GM18498 (cell line): Measurements from ENCODE around the gene TBR1.

Source experiments
- ATAC-seq: cut with Tn5 transposase; IDR thresholded peaks from one replicate; pipeline ENCODE4 v1.9.1; 2021; ENCODE audit warnings: mild to moderate bottlenecking, moderate library complexity; ENCODE audit not compliant: unreplicated experiment

TBR1 gene

DNA sequence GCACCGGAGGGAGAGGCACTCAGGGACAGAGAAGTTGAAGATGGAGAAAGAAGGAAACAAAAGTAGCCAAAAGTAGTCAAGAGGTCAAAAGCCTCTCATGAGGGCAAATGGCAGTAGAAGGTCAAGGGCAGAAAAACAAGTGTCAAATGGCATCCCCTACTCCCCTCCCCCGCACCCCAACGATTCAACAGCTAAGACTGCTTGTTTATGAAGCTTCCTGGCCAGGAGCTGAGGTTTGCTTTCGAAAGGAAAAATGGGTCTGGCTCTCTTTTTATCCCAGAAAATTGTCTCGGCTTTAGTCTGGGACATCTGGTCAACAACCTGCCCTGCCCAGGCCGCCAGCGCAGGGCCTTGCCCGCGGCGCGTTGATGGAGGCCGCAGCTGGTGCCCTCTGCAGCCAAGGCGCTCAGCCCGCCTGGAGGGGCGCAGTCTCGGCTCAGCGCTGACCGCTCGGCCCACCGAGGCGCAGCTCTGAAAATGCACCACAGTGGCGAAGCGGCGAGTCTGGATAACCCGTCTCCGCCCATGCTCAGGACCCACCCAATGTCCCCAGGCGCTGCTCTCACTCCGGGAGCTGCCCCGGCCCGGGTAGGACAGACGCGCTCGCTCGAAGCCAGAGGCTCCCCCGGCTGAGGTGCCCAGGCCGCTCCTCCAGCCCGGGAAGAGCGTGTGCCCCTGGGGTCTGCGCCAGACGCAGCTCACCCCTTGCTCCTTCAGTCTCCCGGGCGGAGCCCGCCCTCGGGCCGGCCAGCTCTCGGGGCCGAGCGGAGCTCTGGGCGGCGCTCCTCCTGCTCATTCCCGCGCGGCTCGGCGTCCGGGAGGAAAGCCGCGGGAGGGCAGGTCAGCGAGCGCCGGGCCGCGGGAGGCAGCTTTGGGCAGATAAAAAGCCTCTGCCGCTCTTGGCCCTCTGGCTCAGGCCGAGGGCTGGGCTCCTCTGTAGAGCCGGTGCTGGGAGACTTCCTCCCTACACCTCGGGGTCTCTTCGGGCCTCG is 1.8 kb upstream of the TBR1 start:
- peak; percentile 45 for ATAC-seq

DNA sequence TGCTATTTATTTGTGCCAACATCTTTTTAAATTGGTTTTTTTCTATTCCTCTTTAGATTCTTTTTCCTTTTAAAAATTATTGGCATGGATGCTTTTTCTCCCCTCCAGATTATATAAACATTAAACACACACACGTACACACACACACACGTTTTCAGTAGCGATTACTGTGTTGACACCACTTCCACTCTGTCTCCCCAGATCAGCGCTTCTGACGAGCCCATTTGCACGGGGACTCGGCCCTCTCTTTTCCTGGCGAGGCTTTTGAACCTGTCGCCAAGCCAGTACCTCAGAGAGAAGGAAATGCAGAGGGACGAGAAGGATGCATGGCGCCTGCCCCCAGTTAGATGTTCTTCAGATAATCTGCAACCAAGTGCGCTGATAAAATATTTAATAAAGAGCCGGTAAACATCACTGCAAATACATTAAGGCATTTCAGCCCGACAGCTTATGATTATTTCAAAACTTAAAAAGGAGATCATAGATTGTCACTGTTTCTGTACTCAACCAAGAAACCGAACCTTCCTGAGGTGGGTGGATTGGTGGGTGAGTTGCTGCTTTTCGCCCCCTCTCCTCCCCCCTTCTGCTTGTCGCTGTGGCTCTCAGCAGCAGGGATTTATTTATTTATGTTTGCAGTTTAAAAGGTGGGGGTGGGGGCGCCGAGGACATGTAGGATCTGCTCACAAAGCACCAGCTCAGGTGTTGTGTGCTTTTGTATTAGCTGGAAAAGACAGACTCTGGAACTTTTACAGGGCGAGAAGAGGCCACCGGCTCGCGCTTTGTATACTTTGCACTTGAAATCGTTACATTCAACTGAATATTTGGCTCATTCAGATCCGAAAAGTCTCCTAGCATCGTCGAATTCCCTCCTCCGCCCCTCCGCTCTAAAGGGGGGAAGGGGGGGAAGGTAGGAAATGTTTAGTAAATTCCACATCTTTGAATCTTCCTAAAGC is 787 bp upstream of the TBR1 start:
- ATAC-seq: peak; percentile 28

DNA sequence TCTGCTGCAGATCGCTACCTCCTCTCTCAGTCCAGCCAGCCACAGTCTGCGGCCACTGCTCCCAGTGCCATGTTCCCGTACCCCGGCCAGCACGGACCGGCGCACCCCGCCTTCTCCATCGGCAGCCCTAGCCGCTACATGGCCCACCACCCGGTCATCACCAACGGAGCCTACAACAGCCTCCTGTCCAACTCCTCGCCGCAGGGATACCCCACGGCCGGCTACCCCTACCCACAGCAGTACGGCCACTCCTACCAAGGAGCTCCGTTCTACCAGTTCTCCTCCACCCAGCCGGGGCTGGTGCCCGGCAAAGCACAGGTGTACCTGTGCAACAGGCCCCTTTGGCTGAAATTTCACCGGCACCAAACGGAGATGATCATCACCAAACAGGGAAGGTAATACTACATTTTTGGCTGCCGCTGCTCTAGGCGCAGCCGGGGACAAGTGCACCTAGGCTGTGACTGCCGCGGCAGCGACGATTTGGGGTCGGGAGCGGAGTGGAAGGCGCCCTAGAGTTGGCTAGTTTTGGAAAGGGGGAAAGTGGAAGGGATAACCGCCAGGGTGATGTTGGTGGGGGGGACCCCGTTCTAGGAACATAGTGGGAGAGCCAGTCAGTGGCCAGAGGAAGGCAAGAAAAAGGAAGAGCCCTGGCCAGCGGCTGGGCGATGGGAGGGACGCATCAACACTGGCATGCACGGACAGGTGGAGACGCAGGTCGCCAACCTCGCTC is 776 bp downstream of the TBR1 start:
- no peak for ATAC-seq

DNA sequence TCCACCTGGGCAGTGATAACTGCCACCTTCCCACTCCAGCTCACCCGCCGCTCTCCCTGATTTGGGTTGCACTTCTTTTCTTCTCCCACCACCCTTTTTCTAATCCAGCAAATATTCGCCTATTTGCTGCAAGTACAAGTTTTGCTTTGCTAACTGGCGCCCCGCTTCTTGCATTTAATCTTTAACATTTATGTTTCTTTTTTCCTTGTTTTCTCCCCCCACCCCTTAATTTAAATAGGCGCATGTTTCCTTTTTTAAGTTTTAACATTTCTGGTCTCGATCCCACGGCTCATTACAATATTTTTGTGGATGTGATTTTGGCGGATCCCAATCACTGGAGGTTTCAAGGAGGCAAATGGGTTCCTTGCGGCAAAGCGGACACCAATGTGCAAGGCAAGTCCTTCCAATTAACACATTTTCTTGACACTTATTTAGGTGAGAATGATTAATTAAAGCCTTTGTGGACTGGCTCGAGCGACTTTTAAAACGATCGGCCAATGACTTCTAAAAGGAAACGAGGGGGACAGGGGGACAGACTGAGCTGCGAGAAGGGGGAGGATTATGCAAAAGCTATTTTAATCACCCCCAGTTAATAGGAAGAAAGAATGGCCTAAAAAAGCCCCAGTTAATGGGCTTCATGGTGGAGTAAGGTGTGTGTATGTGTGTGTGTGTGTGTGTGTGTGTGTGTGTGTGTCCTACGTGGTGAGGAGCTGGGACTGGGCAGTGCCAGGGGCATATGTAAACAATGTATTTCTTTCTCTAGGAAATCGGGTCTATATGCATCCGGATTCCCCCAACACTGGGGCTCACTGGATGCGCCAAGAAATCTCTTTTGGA is 1.6 kb downstream of the TBR1 start:
- no peak for ATAC-seq

DNA sequence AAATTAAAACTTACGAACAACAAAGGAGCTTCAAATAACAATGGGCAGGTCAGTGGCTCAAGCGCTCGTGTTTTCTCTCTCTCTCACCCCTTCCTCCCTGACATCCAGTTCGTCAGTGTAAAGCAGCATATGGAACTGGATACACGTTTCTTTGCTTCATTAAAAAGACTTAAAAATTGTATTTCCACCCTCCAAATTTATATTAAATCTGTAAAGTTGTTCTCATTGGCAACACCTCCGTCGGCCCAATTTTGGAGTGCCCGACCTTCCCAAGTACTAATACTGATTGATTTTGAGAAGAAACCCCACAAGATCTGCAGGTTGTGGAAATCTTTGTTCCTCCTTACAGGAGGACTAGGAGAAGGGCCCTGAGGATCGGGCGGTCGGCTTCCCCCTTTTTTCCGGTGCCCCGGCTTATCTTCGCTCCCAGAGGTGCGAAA is 2.2 kb downstream of the TBR1 start:
- no peak for ATAC-seq

DNA sequence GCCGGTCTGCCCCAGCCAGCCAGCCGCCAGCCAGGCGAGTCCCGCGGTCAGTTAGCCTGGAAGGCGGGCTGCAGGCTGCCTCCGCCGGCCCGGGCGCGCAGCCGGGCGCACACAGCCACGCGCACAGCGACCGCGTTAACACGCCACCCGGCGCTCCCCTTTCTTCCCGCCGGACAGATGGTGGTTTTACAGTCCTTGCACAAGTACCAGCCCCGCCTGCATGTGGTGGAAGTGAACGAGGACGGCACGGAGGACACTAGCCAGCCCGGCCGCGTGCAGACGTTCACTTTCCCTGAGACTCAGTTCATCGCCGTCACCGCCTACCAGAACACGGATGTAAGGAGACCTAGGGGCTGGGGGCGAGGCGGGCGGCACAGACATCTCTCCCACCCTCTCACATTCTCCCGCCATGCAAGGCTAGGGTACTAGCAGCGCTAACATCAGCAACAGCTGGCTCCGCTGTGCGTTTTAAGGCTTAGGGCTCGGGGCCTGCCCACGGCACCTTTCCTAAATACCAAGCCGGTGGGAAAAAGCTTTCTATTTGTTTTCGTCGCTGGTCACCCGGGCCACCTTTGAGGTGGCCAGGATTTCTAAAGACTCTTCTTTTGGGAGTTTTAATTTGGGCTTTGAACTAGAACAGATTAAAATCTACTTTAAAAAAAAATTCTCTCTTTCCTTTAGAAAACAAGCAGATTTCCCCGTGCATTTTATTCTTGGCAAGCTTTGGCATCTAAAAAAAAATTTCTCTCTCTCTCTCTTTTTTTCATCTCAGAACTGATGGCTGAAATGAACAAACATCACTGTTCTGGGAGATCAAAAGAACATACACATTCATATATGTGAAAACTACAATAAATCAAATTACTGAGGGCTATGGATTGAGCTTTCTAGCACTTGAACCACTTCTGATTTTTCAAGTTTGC is 2.9 kb downstream of the TBR1 start:
- no peak for ATAC-seq

DNA sequence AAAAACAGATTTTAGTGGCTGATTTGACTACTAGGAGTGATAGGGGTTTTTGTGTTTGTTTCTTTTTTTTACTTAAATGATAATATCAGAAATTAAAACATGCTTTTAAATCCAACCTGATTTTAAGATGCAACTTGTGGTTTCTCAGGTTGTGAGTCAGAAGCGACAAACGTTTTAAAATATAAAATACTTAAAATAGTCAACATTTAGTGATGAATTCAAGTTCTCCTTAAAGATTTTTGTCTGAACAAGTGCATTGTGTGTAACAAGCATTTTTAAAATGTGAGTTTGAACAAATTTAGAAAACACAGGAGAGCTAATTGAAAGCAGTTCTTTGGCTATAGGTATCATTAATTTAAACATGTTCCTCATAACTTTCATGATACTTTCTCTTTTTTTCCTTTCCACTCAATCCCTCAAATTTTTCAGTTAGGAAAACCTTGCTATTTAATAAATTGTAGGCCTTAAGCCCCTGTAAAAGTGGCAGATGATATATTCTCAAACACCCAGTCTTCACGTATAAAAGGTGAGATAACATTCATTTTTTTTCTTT is 3.6 kb downstream of the TBR1 start:
- ATAC-seq: no peak

DNA sequence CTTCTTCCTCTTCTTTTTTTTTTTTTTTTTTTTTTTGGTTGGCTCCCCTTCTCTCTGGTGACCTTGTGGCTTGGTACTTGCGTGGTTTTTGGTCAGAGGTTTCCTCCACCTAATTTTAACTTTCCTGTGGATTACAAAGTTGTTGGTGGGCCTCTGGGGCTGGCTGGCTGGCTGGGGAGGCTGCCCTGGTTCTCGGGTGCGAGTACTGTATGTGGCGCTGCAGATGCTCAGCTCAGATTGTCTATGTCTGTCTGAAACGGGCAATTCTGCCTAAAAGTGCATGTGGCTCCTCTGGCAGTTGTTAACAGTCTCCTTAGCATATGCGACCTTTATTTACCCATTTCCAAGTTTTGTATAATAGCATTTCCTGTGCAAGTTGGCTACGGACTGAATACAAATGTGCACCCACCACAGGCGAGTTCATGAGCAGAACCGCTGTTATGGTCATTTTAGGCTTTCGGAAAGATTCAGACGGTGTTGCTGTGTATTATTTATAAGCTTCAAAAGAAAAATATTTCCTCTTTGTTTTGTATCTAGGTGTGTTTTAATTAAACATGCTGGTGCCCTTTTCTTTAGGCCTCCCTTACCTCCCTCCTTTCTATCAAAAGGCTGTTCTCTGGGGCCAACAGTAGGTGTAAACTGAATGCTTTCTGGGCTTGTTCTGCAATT is 4.4 kb downstream of the TBR1 start:
- ATAC-seq: no peak

DNA sequence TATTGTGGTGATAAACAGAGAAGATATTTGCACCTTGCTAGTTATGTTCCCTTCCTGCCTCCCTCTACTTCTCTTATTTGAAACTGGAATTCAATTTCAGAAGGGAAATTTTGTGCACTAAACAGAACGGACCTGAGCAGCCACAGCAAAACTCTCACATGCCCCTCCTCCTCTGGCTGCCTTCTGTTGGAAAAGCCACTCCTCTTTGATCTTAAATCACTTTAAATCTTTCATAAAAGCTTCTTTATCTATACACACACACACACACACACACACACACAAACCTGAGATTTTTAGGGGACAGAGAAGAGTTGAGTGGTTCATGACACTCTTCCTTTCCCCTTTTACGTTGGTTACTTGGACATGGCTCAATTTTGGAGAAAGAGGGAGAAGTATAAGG is 5.6 kb downstream of the TBR1 start:
- no peak for ATAC-seq

DNA sequence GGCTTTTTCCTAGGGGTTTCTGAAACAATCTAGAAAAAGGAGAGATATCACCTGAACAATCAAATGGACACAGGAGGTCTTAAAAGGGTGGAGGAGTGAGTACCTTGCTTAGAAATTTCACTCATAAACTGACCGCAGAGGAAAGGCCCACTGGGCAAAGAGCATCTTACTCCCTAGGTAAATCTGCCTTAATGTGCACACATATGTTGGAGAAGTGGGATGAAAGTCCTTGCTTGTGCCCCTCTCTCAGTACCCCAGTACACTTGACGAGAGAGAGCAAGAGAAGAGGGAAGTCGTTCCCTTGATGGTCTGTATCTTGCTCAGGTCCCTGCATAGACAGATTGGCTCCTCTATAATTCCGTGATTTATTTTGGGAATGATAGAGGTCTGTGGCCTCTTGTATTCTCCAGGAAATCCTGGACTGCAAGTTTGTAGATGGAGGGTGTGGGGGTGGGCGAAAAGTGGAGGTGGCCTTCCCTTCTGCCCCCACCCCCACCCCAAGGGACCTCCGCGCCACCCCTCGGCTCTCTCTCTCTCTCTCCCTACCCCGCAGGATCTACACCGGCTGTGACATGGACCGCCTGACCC is 6.8 kb downstream of the TBR1 start:
- ATAC-seq: no peak

DNA sequence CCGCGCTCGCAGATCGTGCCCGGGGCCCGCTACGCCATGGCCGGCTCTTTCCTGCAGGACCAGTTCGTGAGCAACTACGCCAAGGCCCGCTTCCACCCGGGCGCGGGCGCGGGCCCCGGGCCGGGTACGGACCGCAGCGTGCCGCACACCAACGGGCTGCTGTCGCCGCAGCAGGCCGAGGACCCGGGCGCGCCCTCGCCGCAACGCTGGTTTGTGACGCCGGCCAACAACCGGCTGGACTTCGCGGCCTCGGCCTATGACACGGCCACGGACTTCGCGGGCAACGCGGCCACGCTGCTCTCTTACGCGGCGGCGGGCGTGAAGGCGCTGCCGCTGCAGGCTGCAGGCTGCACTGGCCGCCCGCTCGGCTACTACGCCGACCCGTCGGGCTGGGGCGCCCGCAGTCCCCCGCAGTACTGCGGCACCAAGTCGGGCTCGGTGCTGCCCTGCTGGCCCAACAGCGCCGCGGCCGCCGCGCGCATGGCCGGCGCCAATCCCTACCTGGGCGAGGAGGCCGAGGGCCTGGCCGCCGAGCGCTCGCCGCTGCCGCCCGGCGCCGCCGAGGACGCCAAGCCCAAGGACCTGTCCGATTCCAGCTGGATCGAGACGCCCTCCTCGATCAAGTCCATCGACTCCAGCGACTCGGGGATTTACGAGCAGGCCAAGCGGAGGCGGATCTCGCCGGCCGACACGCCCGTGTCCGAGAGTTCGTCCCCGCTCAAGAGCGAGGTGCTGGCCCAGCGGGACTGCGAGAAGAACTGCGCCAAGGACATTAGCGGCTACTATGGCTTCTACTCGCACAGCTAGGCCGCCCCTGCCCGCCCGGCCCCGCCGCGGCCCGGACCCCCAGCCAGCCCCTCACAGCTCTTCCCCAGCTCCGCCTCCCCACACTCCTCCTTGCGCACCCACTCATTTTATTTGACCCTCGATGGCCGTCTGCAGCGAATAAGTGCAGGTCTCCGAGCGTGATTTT is 7.6 kb downstream of the TBR1 start:
- ATAC-seq: no peak

DNA sequence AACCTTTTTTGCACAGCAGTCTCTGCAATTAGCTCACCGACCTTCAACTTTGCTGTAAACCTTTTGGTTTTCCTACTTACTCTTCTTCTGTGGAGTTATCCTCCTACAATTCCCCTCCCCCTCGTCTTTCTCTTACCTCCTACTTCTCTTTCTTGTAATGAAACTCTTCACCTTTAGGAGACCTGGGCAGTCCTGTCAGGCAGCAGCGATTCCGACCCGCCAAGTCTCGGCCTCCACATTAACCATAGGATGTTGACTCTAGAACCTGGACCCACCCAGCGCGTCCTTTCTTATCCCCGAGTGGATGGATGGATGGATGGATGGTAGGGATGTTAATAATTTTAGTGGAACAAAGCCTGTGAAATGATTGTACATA is 8.3 kb downstream of the TBR1 start:
- no peak for ATAC-seq

DNA sequence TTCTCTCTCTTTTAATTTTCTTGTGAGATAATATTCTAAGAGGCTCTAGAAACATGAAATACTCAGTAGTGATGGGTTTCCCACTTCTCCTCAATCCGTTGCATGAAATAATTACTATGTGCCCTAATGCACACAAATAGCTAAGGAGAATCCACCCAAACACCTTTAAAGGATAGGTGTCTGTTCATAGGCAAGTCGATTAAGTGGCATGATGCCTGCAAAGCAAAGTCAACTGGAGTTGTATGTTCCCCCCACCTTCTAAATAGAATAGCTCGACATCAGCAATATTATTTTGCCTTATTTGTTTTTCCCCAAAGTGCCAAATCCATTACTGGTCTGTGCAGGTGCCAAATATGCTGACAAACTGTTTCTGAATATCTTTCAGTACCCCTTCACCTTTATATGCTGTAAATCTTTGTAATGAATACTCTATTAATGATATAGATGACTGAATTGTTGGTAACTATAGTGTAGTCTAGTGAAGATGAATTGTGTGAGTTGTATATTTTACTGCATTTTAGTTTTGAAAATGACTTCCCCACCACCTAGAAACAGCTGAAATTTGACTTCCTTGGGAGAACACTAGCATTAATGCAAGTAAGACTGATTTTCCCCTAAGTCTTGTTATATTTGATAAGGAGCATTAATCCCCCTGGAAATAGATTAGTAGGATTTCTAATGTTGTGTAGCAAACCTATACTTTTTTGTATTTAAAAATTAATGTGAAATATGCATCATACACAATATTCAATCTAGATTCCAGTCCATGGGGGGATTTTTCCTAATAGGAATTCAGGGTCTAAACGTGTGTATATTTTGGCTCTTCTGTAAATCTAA is 9.0 kb downstream of the TBR1 start:
- no peak for ATAC-seq

DNA sequence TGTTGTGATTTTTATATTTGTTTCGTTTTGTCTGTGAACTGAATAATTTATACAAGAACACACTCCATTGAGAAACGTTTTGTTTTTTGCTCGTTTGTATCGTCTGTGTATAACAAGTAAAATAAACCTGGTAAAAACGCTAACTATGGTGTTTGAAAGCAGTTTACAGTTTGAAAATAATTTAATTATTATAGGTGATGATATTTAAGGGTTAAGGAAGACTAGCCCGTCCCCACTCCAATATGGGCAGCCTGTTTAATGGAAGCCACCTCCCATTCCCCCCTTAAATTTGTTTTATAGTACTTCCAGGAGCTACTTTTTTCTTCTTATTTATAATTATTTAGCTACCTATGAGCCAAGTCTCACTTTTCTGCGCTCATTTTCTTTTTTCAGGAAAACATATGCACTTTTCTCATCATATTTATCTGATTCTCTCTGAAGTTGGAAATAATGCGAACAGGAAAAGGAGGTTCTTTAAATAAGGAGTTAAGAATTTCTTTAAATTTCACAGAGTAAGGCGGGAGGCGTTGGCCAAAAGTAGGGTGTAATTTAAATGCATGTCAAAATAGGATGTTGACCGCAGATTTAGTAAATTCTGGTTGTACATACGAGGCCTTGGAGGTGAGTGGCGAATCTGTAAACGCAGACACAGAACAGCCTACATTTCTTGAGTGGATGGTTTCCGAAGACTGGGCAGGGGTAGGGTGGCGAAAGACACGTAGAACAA is 9.8 kb downstream of the TBR1 start:
- ATAC-seq: no peak

DNA sequence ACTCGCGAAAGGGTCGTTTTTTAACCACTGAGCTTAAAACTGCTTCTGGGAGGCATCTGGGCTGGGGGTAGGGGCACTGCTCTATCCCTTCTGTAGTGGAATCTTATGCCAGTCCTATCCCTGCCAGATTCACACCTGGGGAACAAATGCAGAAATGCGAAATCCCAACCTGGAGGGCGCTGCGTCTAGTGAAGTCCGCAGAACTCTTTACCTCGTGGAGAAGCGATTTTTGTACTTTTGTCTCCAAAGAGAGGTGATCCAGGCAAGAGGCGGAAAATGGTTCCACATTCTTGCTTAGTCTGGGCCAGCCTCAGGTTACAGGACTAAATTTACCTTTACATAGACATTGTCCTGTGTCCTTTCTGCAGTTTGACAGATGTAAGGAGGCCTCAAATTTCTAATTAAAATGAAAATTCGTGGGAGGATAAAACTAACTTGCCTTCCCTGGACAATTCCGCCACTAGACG is 10.4 kb downstream of the TBR1 start:
- ATAC-seq: no peak
